Measurements from ENCODE around the gene SKAP2. TPM values are rescaled to one million over a fixed set of nuclear protein-coding genes. Genes with fewer than 3 reads are reported as not detected.

The SKAP2 gene
- total RNA-seq, 2 donors from 2014 or later = 3.3 to 3.4 TPM

DNA sequence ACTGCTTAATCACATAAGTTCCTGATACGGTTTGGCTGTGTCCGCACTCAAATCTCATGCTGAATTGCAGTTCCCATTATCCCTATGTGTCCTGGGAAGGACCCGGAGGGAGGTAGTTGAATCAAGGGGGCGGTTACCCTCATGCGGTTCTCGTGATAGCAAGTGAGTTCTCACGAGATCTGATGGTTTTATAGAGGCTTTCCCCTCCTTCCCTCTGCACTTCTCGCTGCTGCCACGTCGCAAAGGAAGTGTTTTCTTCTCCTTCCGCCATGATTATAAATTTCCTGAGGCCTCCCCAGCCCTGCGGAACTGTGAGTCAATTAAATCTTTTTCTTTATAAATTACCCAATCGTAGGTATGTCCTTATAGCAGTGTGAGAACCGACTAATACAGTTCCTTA is 226.2 kb downstream of the SKAP2 start:
- Mint-ChIP-seq H3K4me1 (no peaks in the 10 kb centered on the region), H3K4me3 (no peak overlapping the region), H3K27me3 (ENCODE audit: insufficient read depth) (no peaks in the 10 kb centered on the region), H3K9me3 (no peaks in the 10 kb centered on the region), H3K36me3 (ENCODE audit: low read depth) (no peaks in the 10 kb centered on the region), H3K27ac (no peak overlapping the region)
- H3K9me3 ChIP-seq (ENCODE audit: control insufficient read depth, low read length) = no peaks in the 10 kb centered on the region
- no peak overlapping the region for H3K4me3 ChIP-seq (ENCODE audit: low read length)
- H3K36me3 ChIP-seq (ENCODE audit: control insufficient read depth, insufficient read depth, low read length) = no peaks in the 10 kb centered on the region
- H3K4me1 ChIP-seq (ENCODE audit: control insufficient read depth, insufficient read depth, low read length) = no peaks in the 10 kb centered on the region
- H3K27ac ChIP-seq (ENCODE audit: low read depth, low read length) = no peak overlapping the region
- WGBS, 2 experiments (ENCODE audit: insufficient coverage in 1 of 2, insufficient read length in 1 of 2) = 91 to 94% methylated on average over 10 to 14 of the region's 14 CpGs
- TF ChIP-seq, protein P1, sequence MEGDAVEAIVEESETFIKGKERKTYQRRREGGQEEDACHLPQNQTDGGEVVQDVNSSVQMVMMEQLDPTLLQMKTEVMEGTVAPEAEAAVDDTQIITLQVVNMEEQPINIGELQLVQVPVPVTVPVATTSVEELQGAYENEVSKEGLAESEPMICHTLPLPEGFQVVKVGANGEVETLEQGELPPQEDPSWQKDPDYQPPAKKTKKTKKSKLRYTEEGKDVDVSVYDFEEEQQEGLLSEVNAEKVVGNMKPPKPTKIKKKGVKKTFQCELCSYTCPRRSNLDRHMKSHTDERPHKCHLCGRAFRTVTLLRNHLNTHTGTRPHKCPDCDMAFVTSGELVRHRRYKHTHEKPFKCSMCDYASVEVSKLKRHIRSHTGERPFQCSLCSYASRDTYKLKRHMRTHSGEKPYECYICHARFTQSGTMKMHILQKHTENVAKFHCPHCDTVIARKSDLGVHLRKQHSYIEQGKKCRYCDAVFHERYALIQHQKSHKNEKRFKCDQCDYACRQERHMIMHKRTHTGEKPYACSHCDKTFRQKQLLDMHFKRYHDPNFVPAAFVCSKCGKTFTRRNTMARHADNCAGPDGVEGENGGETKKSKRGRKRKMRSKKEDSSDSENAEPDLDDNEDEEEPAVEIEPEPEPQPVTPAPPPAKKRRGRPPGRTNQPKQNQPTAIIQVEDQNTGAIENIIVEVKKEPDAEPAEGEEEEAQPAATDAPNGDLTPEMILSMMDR (conservative IDR thresholded peaks at IDR 0.05) = no peak
- no peak for DNase-seq
- H3K9ac ChIP-seq (ENCODE audit: extremely low read depth, low read length, poor library complexity, severe bottlenecking) = no peak overlapping the region
- H3K27me3 ChIP-seq (ENCODE audit: control insufficient read depth, insufficient read depth, low read length, poor library complexity, severe bottlenecking) = no peaks in the 10 kb centered on the region

DNA sequence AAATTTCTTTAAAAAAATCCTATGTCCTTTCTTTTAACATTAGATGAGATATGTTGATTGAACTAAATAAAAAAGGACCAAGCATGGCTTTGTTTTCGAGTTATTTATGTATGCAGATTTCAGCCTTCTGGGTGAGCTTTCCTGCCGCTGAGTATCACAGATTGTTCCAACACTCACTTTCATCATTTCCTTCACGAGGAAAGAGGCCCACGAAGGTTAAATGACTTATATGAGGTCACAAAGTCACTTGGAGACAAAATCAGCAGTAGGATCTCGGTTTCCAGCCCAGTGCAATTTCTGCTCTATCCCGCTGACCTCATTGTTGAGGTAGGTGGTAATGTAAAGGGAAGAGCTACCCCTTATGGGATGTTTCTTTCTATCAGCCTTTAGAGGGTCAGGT is 226.8 kb downstream of the SKAP2 start:
- 84 to 88% methylated on average over 5 to 6 of the region's 6 CpGs for WGBS, 2 experiments (ENCODE audit: insufficient coverage in 1 of 2, insufficient read length in 1 of 2)

DNA sequence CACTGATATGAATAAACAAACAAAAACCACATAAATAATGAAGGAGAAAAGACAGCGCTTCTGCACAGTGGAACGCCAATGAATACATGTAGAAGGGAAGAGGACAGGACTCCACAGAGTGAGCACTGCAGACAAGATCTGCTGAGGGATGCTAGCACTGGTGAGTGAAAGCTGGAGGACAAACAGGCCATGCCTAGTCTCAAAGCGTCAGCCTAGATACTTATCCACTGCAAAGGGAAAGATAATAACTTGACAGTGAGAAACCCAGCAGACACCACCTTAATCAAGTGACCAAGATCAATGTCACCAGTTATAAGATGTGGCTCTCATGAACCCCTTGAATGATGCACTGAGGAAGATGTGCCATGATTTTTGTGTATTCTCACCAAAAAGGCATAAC is 227.6 kb downstream of the SKAP2 start:
- H3K36me3 ChIP-seq (ENCODE audit: control insufficient read depth, insufficient read depth, low read length) = no peaks in the 10 kb centered on the region
- H3K4me1 ChIP-seq (ENCODE audit: control insufficient read depth, insufficient read depth, low read length) = no peaks in the 10 kb centered on the region
- H3K4me1 Mint-ChIP-seq = no peaks in the 10 kb centered on the region
- H3K27ac ChIP-seq (ENCODE audit: low read depth, low read length) = no peak overlapping the region
- H3K9me3 ChIP-seq (ENCODE audit: control insufficient read depth, low read length) = no peaks in the 10 kb centered on the region
- no peak for DNase-seq
- no peaks in the 10 kb centered on the region for H3K27me3 Mint-ChIP-seq (ENCODE audit: insufficient read depth)
- 95 to 100% methylated on average over 2 to 3 of the region's 3 CpGs for WGBS, 2 experiments (ENCODE audit: insufficient coverage in 1 of 2, insufficient read length in 1 of 2)
- no peak overlapping the region for H3K4me3 ChIP-seq (ENCODE audit: low read length)
- no peak overlapping the region for H3K4me3 Mint-ChIP-seq
- H3K9me3 Mint-ChIP-seq = no peaks in the 10 kb centered on the region
- no peak overlapping the region for H3K27ac Mint-ChIP-seq
- no peak overlapping the region for H3K9ac ChIP-seq (ENCODE audit: extremely low read depth, low read length, poor library complexity, severe bottlenecking)
- TF ChIP-seq, protein P1 (conservative IDR thresholded peaks at IDR 0.05) = no peak
- no peaks in the 10 kb centered on the region for H3K27me3 ChIP-seq (ENCODE audit: control insufficient read depth, insufficient read depth, low read length, poor library complexity, severe bottlenecking)
- H3K36me3 Mint-ChIP-seq (ENCODE audit: low read depth) = no peaks in the 10 kb centered on the region

More for the DNA sequence above, 226.8 kb downstream of the SKAP2 start:
- no peak overlapping the region for H3K4me3 Mint-ChIP-seq
- H3K4me1 ChIP-seq (ENCODE audit: control insufficient read depth, insufficient read depth, low read length) = no peaks in the 10 kb centered on the region
- H3K27ac ChIP-seq (ENCODE audit: low read depth, low read length) = no peak overlapping the region
- no peaks in the 10 kb centered on the region for H3K4me1 Mint-ChIP-seq
- H3K27ac Mint-ChIP-seq = no peak overlapping the region
- H3K27me3 Mint-ChIP-seq (ENCODE audit: insufficient read depth) = no peaks in the 10 kb centered on the region
- TF ChIP-seq, protein P1 (conservative IDR thresholded peaks at IDR 0.05) = no peak
- no peak overlapping the region for H3K9ac ChIP-seq (ENCODE audit: extremely low read depth, low read length, poor library complexity, severe bottlenecking)
- H3K36me3 Mint-ChIP-seq (ENCODE audit: low read depth) = no peaks in the 10 kb centered on the region
- H3K27me3 ChIP-seq (ENCODE audit: control insufficient read depth, insufficient read depth, low read length, poor library complexity, severe bottlenecking) = no peaks in the 10 kb centered on the region
- no peak overlapping the region for H3K4me3 ChIP-seq (ENCODE audit: low read length)
- no peaks in the 10 kb centered on the region for H3K9me3 Mint-ChIP-seq
- H3K9me3 ChIP-seq (ENCODE audit: control insufficient read depth, low read length) = no peaks in the 10 kb centered on the region
- no peaks in the 10 kb centered on the region for H3K36me3 ChIP-seq (ENCODE audit: control insufficient read depth, insufficient read depth, low read length)
- no peak for DNase-seq

All from endodermal cell (in vitro differentiated cells).